DND-41 (cell line): Measurements from ENCODE around the gene BRIP1.

Experiments
- ATAC-seq: fragments of 200-7000 bp; cut with Tn5 transposase; 3 replicates; pipeline ENCODE4 v1.9.1; 2021; ENCODE audit warnings: low read depth; ENCODE audit not compliant: insufficient read depth
- DNase-seq: peaks from one replicate; pipeline ENCODE4 v3.0.0-alpha.2; 2020
- H2AFZ ChIP-seq: 2 replicates; pipeline ENCODE4 v1.6.0; 2012; ENCODE audit warnings: low read depth, low read length
- H3K27ac ChIP-seq: 2 replicates; pipeline ENCODE4 v1.5.1; 2012; ENCODE audit warnings: low read length, inconsistent platforms
- H3K27me3 ChIP-seq: fragments of 200-600 bp; sonication (generic); 2 replicates; pipeline ENCODE4 v1.6.0; 2012; ENCODE audit warnings: low read length, mild to moderate bottlenecking, inconsistent platforms; ENCODE audit not compliant: insufficient read depth, poor library complexity
- H3K36me3 ChIP-seq: 2 replicates; pipeline ENCODE4 v1.5.1; 2012; ENCODE audit warnings: low read length, inconsistent platforms; ENCODE audit not compliant: insufficient read depth
- H3K4me1 ChIP-seq: 2 replicates; pipeline ENCODE4 v1.5.1; 2012; ENCODE audit warnings: mild to moderate bottlenecking, low read length; ENCODE audit not compliant: insufficient read depth
- H3K4me2 ChIP-seq: 2 replicates; pipeline ENCODE4 v1.6.0; 2012; ENCODE audit warnings: mild to moderate bottlenecking, moderate library complexity, low read length, inconsistent platforms; ENCODE audit not compliant: insufficient read depth
- H3K4me3 ChIP-seq, 2 experiments: fragments of 200-600 bp in 1 of 2; shearing (Covaris generic) in 1 of 2; 2 replicates each; pipeline ENCODE4 v1.5.1; 2012 to 2016; ENCODE audit warnings: inconsistent platforms in 2 of 2, low read length in 2 of 2, mild to moderate bottlenecking in 2 of 2, low read depth in 1 of 2, moderate library complexity in 1 of 2
- H3K79me2 ChIP-seq: 2 replicates; pipeline ENCODE4 v1.6.0; 2012; ENCODE audit warnings: low read length, inconsistent platforms; ENCODE audit not compliant: insufficient read depth
- H3K9ac ChIP-seq: 2 replicates; pipeline ENCODE4 v1.6.0; 2012; ENCODE audit warnings: low read depth, mild to moderate bottlenecking, inconsistent platforms, low read length, moderate library complexity
- H3K9me3 ChIP-seq: 2 replicates; pipeline ENCODE4 v1.5.1; 2012; ENCODE audit warnings: low read length, moderate library complexity, mild to moderate bottlenecking, inconsistent platforms; ENCODE audit not compliant: insufficient read depth, severe bottlenecking
- H4K20me1 ChIP-seq: 2 replicates; pipeline ENCODE4 v1.6.0; 2012; ENCODE audit warnings: low read length; ENCODE audit not compliant: insufficient read depth
- CTCF ChIP-seq: IDR thresholded peaks from 2 replicates; pipeline ENCODE4 v1.5.1; 2012; ENCODE audit warnings: borderline replicate concordance, low read length, moderate library complexity, mild to moderate bottlenecking; ENCODE audit not compliant: poor library complexity, severe bottlenecking; ENCODE audit errors: extremely low read depth
- EZH2 ChIP-seq: IDR thresholded peaks from 3 replicates; pipeline ENCODE4 v1.6.1; 2012; ENCODE audit warnings: borderline replicate concordance, low read depth, mild to moderate bottlenecking, moderate library complexity, low read length, inconsistent platforms; ENCODE audit not compliant: severe bottlenecking

The BRIP1 gene

GRCh38 chr17:61783556-61784304, 79.6 kb downstream of the BRIP1 start:
- no peak for ATAC-seq
- Histone ChIP-seq H2AFZ (no peak overlapping the region), H3K4me1 (no peaks in the 10 kb centered on the region), H3K36me3 (peaks cover 50% of the 10 kb centered on the region), H3K4me3 (no peak overlapping the region), H3K79me2 (no peaks in the 10 kb centered on the region), H3K9me3 (no peaks in the 10 kb centered on the region), H3K9ac (no peak overlapping the region), H4K20me1 (no peaks in the 10 kb centered on the region), H3K27ac (no peak overlapping the region), H3K4me2 (no peak overlapping the region), H3K27me3 (no peaks in the 10 kb centered on the region)
- DNase-seq, result no peak
- TF ChIP-seq CTCF (no peak), EZH2 (no peak)

DNA sequence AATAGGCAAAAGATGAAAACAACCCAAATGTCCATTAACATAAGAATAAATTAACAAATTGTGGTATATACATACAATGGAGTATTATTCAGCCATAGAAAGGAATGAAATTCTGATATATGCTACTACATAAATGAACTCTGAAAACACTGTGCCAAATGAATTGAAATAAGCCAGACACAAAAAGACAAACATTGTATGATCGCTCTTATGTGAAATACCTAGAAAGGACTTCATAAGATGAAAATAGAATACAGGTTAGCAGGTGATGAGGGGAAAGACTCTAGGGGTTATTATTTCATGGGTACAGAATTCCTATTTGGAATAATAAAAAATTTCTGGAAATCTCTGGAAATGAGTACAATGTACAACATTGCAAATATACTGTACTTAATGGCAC, 80.2 kb downstream of the BRIP1 start:
- Histone ChIP-seq H3K4me3 (no peak overlapping the region), H2AFZ (no peak overlapping the region), H3K27me3 (no peaks in the 10 kb centered on the region), H3K4me2 (no peak overlapping the region), H3K4me1 (no peaks in the 10 kb centered on the region), H3K36me3 (peaks cover 48% of the 10 kb centered on the region), H4K20me1 (no peaks in the 10 kb centered on the region), H3K27ac (no peak overlapping the region), H3K9ac (no peak overlapping the region), H3K9me3 (no peaks in the 10 kb centered on the region), H3K79me2 (no peaks in the 10 kb centered on the region)
- ATAC-seq (no peak), DNase-seq (no peak)
- no peak for TF ChIP-seq EZH2
- TF ChIP-seq CTCF, result no peak

GRCh38 chr17:61782683-61783082, 80.6 kb downstream of the BRIP1 start:
- Histone ChIP-seq H2AFZ (no peak overlapping the region), H3K36me3 (peaks cover 53% of the 10 kb centered on the region), H3K4me2 (no peak overlapping the region), H3K27ac (no peak overlapping the region), H3K4me1 (no peaks in the 10 kb centered on the region), H3K9ac (no peak overlapping the region), H3K9me3 (no peaks in the 10 kb centered on the region), H4K20me1 (no peaks in the 10 kb centered on the region), H3K27me3 (no peaks in the 10 kb centered on the region), H3K4me3 (no peak overlapping the region), H3K79me2 (no peaks in the 10 kb centered on the region)
- ATAC-seq (no peak), DNase-seq (no peak)
- TF ChIP-seq EZH2 (no peak), CTCF (no peak)

DNA sequence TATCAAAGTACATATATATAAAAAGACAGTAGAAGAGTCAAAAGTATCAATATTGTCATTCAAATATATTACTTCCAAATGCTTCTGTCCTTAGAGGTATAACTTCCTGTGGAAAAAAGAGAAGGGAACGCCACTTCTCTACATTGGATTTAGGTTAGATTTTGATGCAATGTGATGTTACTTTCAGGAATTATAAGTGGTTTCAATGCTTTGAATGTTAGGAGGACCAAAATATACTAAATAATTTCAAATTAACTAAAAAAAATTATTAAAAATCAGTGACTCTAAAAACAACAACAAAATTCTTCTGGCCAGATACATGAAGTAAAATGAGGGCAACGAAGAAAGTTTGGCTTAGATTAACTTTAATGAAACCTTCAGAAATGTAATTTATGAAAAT, 88.0 kb downstream of the BRIP1 start:
- Histone ChIP-seq H3K9me3 (peaks cover 17% of the 10 kb centered on the region), H3K27me3 (no peaks in the 10 kb centered on the region), H3K79me2 (no peaks in the 10 kb centered on the region), H3K4me3 (no peak overlapping the region), H3K4me1 (no peaks in the 10 kb centered on the region), H4K20me1 (no peaks in the 10 kb centered on the region), H3K4me2 (no peak overlapping the region), H3K9ac (no peak overlapping the region), H2AFZ (no peak overlapping the region), H3K36me3 (peaks cover 70% of the 10 kb centered on the region), H3K27ac (no peak overlapping the region)
- DNase-seq (no peak), ATAC-seq (no peak)
- TF ChIP-seq EZH2 (no peak), CTCF (no peak)
